Fibroblast of lung (primary cell): Measurements from ENCODE around the gene FBXL13.

Source experiments
- CTCF ChIP-seq, 2 donors: IDR thresholded peaks in 1 of 2; conservative IDR thresholded peaks in 1 of 2; 1 replicate in 1 of 2; 2 replicates in 1 of 2; pipeline ENCODE4 v1.5.1; 2011 to 2012; ENCODE audit warnings: low read length in 2 of 2, control low read depth in 1 of 2, inconsistent platforms in 1 of 2, low read depth in 1 of 2, mild to moderate bottlenecking in 1 of 2
- EZH2 ChIP-seq: IDR thresholded peaks from 2 replicates; pipeline ENCODE4 v1.5.1; 2012; ENCODE audit warnings: low read length, control low read depth, mild to moderate bottlenecking; ENCODE audit errors: missing control alignments

GRCh38 chr7:102806613-102807012 lies 268.0 kb downstream of the FBXL13 start:
- TF ChIP-seq CTCF (conservative IDR thresholded peaks at IDR 0.05 in 1 of 2, IDR thresholded peaks at IDR 0.05 in 1 of 2; ENCODE audit: low read depth in 1 of 2, low read length in 2 of 2) = no peak
- TF ChIP-seq EZH2 = no peak
